Parathyroid adenoma (tissue), 2 donors: Measurements from ENCODE around the gene ZNF768.

ENCODE experiments used
- H2AFZ ChIP-seq: fragments of 300-600 bp; sonication (generic); one replicate; pipeline ENCODE4 v1.7.0; 2017; ENCODE audit warnings: antibody characterized with exemption, mild to moderate bottlenecking
- H3K27ac ChIP-seq: fragments of 300-600 bp; sonication (generic); one replicate; pipeline ENCODE4 v1.7.0; 2017
- H3K27me3 ChIP-seq: fragments of 300-600 bp; sonication (generic); one replicate; pipeline ENCODE4 v1.7.0; 2017; ENCODE audit warnings: low read length; ENCODE audit not compliant: control insufficient read depth, insufficient read depth
- H3K36me3 ChIP-seq: fragments of 300-600 bp; sonication (generic); one replicate; pipeline ENCODE4 v1.7.0; 2017; ENCODE audit warnings: low read length; ENCODE audit not compliant: control insufficient read depth, insufficient read depth
- H3K4me1 ChIP-seq: fragments of 300-600 bp; sonication (generic); one replicate; pipeline ENCODE4 v1.7.0; 2017; ENCODE audit warnings: control low read depth
- H3K4me2 ChIP-seq: fragments of 300-600 bp; sonication (generic); one replicate; pipeline ENCODE4 v1.7.0; 2017; ENCODE audit warnings: low read length
- H3K4me3 ChIP-seq: fragments of 300-600 bp; sonication (generic); one replicate; pipeline ENCODE4 v1.7.0; 2017; ENCODE audit warnings: low read depth, low read length
- H3K79me2 ChIP-seq: fragments of 300-600 bp; sonication (generic); one replicate; pipeline ENCODE4 v1.7.0; 2017; ENCODE audit warnings: control low read depth
- H3K9ac ChIP-seq: fragments of 300-600 bp; sonication (generic); one replicate; pipeline ENCODE4 v1.7.0; 2017; ENCODE audit warnings: mild to moderate bottlenecking
- H3K9me3 ChIP-seq: fragments of 300-600 bp; sonication (generic); one replicate; pipeline ENCODE4 v1.7.0; 2017; ENCODE audit warnings: low read length; ENCODE audit not compliant: control insufficient read depth
- TF ChIP-seq, protein P1 (sequence below): fragments of 300-600 bp; sonication (generic); IDR thresholded peaks from one replicate; pipeline ENCODE4 v1.7.0; 2017; ENCODE audit warnings: antibody characterized with exemption, mild to moderate bottlenecking
- donor health status: primary hyperparathyroidism.

The ZNF768 gene

DNA sequence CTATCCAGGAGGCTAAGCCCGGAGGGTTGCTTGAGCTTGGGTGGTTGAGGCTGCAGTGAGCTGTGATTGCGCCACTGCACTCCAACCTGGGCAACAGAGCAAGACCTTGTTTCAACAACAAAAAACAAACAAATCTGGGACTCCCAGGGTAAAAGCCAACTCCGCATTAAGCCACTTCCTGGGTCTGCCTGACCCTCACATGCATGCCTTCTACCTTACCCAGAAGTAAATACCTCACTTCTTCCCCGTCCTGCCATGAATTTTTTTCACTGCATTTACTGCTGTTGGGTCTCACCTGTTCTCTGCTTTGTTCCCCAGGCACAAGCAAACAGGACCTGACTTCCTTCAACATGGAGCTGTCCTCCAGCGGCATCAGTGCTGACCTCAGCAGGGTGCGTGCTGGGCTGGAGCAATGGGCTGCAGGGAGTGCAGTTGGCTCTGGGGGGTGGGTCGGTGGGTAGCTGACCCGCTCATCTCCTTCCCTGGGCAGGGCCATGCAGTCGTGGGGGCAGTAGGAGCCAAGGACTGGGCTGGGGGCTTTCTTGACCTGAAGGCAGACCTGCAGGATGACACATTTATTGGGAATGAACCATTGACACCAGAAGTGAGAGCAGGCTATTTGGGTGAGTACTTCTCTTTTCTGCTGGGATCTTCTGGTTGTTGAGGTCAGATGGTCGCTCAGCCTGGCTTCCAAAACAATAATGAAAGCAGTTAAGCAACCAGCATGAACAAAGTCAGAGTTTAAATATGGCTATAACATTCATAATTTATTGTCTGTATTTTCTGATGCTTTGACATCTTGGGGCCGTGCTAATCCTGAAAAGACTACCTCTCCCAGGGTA is 37.4 kb downstream of the ZNF768 start:
- Histone ChIP-seq H3K36me3 (no peaks in the 10 kb centered on the region), H3K9me3 (no peaks in the 10 kb centered on the region), H3K27ac (no peak overlapping the region), H3K9ac (no peak overlapping the region), H3K4me2 (no peak overlapping the region), H3K79me2 (no peaks in the 10 kb centered on the region), H2AFZ (peak overlapping the region; percentile 60), H3K4me1 (no peaks in the 10 kb centered on the region), H3K4me3 (no peak overlapping the region), H3K27me3 (no peaks in the 10 kb centered on the region)
- TF ChIP-seq, protein P1, sequence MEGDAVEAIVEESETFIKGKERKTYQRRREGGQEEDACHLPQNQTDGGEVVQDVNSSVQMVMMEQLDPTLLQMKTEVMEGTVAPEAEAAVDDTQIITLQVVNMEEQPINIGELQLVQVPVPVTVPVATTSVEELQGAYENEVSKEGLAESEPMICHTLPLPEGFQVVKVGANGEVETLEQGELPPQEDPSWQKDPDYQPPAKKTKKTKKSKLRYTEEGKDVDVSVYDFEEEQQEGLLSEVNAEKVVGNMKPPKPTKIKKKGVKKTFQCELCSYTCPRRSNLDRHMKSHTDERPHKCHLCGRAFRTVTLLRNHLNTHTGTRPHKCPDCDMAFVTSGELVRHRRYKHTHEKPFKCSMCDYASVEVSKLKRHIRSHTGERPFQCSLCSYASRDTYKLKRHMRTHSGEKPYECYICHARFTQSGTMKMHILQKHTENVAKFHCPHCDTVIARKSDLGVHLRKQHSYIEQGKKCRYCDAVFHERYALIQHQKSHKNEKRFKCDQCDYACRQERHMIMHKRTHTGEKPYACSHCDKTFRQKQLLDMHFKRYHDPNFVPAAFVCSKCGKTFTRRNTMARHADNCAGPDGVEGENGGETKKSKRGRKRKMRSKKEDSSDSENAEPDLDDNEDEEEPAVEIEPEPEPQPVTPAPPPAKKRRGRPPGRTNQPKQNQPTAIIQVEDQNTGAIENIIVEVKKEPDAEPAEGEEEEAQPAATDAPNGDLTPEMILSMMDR, result no peak

DNA sequence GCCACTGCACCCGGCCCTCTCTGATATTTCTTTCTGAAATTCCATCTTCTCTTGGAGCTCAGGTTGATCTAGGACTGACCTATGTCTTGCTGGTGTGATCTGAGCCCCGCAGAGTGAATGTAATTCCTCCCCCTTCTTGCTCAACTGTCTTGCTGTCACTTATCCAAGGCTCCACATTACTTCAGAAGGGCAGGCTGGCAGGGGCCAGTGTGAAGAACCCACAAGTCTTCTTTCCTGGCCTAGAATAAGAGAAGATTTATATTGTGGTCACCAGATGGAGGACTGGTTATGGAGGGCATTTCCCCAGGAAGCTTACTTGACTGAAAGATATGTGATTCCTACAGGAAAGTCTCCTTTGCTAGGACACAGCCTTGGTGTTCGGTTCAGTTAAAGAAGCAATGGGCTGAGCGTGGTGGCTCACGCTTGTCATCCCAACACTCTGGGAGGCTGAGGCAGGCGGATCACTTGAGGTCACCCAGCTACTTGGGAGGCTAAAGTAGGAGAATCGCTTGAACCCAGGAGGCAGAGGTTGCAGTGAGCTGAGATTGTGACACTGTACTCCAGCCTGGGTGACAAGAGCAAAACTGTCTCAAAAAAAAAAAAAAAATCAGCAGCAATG is 40.4 kb downstream of the ZNF768 start:
- no peak overlapping the region for H3K4me2 ChIP-seq
- H3K4me1 ChIP-seq, result no peaks in the 10 kb centered on the region
- TF ChIP-seq, protein P1, result no peak
- no peak overlapping the region for H3K4me3 ChIP-seq
- no peaks in the 10 kb centered on the region for H3K79me2 ChIP-seq
- no peak overlapping the region for H3K9ac ChIP-seq
- no peak overlapping the region for H3K27ac ChIP-seq
- no peaks in the 10 kb centered on the region for H3K9me3 ChIP-seq
- no peaks in the 10 kb centered on the region for H3K36me3 ChIP-seq
- no peak overlapping the region for H2AFZ ChIP-seq
- no peaks in the 10 kb centered on the region for H3K27me3 ChIP-seq

DNA sequence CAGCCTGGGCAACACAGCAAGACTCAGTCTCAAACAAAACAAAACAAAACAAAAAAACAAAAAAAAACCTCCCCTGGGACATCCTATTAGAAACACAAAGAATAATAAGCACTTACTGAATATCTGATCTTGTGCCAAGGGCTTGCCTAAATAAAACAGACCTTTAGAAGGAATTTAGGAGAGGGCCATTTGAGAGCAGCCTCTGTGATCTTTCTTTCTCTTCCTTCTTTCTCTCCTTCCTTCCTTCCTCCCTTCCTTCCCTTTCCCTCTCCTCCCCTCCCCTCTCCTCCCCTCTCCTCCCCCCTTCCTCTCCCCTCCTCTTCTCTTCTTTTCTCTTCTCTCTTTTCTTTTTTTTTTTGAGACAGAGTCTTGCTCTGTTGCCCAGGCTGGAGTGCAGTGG is 41.5 kb downstream of the ZNF768 start:
- H3K4me1 ChIP-seq, result no peaks in the 10 kb centered on the region
- H3K27me3 ChIP-seq, result no peaks in the 10 kb centered on the region
- no peak overlapping the region for H3K27ac ChIP-seq
- no peaks in the 10 kb centered on the region for H3K9me3 ChIP-seq
- TF ChIP-seq, protein P1, result no peak
- H3K4me3 ChIP-seq, result no peak overlapping the region
- no peak overlapping the region for H3K9ac ChIP-seq
- no peak overlapping the region for H2AFZ ChIP-seq
- no peaks in the 10 kb centered on the region for H3K36me3 ChIP-seq
- H3K79me2 ChIP-seq, result no peaks in the 10 kb centered on the region
- no peak overlapping the region for H3K4me2 ChIP-seq

DNA sequence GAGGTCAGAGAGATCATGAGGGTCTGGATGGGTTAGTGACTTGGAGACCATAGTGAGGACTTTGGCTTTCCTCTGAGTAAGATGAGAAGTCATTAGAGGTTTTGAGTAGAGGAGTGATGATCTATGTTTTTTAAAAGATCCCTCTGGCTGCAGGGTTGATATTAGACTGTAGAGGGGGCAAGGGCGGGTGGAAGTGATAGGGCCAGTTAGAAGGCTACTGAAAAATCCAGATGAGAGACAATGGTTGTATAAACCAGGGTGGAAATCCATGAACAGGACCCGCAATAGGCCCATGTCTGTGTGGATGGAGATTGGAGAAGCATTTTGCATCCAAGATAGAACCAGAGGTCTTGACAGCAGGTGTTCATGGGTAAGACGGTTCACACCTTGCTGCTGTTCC is 44.0 kb downstream of the ZNF768 start:
- Histone ChIP-seq H3K36me3 (no peaks in the 10 kb centered on the region), H3K4me3 (no peak overlapping the region), H3K9me3 (no peaks in the 10 kb centered on the region), H3K79me2 (no peaks in the 10 kb centered on the region), H3K4me2 (no peak overlapping the region), H3K9ac (no peak overlapping the region), H3K27ac (no peak overlapping the region), H2AFZ (no peak overlapping the region), H3K27me3 (no peaks in the 10 kb centered on the region), H3K4me1 (no peaks in the 10 kb centered on the region)
- TF ChIP-seq, protein P1, result no peak
